HFFc6 (cell line): ENCODE results near the gene PTPRN2. TPM values are rescaled to one million over a fixed set of nuclear protein-coding genes. Genes with fewer than 3 reads are reported as not detected.

ENCODE experiments used
- DNase-seq: peaks from one replicate; pipeline ENCODE4 v3.0.0-alpha.2; 2018
- H3K27ac Mint-ChIP-seq: 2 replicates; pipeline ENCODE4 v1.8.0; 2020; ENCODE audit warnings: mild to moderate bottlenecking, mixed read lengths
- H3K27me3 Mint-ChIP-seq: 2 replicates; pipeline ENCODE4 v1.8.0; 2021; ENCODE audit warnings: mild to moderate bottlenecking, moderate library complexity, mixed read lengths; ENCODE audit not compliant: insufficient read depth
- H3K36me3 Mint-ChIP-seq: 2 replicates; pipeline ENCODE4 v1.8.0; 2021; ENCODE audit warnings: low read depth, mixed read lengths
- H3K4me1 Mint-ChIP-seq: 2 replicates; pipeline ENCODE4 v1.8.0; 2020; ENCODE audit warnings: low read depth, mixed read lengths
- H3K4me3 Mint-ChIP-seq: 2 replicates; pipeline ENCODE4 v1.8.0; 2020; ENCODE audit warnings: mild to moderate bottlenecking, moderate library complexity, mixed read lengths
- H3K9me3 Mint-ChIP-seq: 2 replicates; pipeline ENCODE4 v1.8.0; 2020; ENCODE audit warnings: mild to moderate bottlenecking, mixed read lengths
- total RNA-seq, 6 experiments: library from RNA; stranded (reverse); fragmentation: NEBNext Ultra II Directional; extraction: Animal tissue kit (Norgen Biotek cat#: 25700); gene quantifications; 2 replicates in 1 of 6; 3 replicates in 5 of 6; pipeline ENCODE4 v1.2.3, GENCODE V29; 2021
- TF ChIP-seq, protein P1 (sequence below): fragments of 200-600 bp; sonication (generic); IDR thresholded peaks from 2 replicates; pipeline ENCODE4 v1.5.0; 2021; ENCODE audit warnings: antibody characterized with exemption, mild to moderate bottlenecking

The PTPRN2 gene
- total RNA-seq, 6 experiments from 2014 or later = 0.05 to 0.27 (median 0.23) TPM

DNA sequence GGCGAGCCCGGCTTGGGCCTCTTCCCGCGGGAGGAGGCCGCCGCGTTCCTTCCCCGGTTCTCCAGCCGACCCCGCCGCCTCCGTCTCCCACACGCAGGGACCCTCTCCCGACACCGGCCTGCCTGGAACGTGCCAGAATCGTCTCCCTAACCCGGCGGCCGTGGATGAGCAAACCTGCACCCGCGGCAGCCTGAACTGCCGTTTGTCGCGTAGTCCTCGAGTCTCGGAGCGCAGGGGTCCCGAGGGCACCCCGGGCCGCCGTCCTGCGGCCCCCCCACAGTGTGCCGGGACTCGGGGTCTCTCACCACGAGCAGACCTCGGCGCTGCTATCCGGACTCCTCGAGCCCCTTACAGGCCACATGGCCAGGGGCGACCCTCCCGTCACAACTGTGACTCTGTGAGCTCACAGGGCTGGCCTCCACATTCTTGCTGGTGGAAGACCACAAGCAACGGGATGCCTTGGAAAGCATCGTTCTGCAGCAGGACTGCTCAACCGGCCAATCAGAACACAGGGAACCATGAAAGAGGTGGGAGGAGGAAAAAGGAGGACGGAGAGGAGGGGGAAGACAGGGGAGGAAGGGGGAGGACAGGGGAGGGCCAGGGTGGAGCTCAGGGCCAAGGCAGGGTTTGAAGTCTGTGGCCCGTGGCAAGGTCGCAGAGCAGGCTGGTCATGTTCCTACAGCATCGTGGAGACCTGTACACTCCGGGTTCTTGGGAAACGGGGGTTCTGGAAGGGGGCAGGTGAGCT is 973.9 kb downstream of the PTPRN2 start:
- no peak for DNase-seq
- Mint-ChIP-seq H3K4me3 (no peak overlapping the region), H3K9me3 (peaks cover 34% of the 10 kb centered on the region), H3K27ac (no peak overlapping the region), H3K4me1 (no peaks in the 10 kb centered on the region), H3K27me3 (peaks cover 6% of the 10 kb centered on the region), H3K36me3 (peaks cover 8% of the 10 kb centered on the region)
- TF ChIP-seq, protein P1, sequence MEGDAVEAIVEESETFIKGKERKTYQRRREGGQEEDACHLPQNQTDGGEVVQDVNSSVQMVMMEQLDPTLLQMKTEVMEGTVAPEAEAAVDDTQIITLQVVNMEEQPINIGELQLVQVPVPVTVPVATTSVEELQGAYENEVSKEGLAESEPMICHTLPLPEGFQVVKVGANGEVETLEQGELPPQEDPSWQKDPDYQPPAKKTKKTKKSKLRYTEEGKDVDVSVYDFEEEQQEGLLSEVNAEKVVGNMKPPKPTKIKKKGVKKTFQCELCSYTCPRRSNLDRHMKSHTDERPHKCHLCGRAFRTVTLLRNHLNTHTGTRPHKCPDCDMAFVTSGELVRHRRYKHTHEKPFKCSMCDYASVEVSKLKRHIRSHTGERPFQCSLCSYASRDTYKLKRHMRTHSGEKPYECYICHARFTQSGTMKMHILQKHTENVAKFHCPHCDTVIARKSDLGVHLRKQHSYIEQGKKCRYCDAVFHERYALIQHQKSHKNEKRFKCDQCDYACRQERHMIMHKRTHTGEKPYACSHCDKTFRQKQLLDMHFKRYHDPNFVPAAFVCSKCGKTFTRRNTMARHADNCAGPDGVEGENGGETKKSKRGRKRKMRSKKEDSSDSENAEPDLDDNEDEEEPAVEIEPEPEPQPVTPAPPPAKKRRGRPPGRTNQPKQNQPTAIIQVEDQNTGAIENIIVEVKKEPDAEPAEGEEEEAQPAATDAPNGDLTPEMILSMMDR = no peak

DNA sequence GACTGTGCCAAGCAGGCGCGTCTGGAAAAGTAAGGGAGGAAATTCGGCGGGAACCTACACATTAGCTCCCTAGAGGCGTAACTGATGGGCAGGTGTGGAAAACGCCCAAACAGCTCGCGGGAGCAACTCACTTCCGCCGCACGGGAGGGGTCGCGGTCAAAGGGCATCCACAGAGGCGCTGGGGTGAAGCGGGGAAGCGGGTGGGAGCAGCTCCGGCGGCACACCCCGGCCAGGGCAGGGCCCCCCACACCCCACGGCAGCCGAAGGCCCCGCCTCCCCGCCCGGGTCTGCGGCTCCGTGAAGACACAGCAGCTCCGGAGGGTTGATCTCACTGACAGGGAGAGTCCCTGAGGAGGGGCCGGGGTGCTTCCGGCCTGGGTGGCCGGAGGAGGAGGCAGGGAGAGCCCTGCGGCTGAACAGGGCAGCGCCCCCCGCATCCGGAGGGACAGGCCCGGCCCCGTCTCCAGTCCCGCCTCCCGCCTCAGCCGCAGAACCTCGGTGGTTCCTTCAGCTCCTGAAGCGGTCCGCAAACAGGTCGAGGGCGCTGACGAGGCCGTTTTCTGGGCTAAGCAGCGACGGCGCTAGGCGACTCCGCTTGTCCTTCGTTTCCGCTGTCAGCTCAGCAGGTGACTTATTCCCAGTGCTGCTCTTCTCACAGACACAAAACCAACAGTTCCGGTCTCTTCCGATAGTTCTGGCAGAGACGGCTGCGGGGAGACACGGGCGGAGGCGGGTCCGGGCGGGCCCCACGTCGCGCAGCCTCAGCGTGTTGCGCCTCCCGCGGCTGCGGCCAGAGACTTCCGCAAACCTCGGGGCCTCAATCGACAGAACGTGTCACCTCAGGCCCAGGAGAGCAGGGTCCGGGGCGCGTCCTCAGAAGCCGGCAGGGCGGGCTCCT is 974.7 kb downstream of the PTPRN2 start:
- Mint-ChIP-seq H3K4me3 (no peak overlapping the region), H3K27ac (no peak overlapping the region), H3K4me1 (no peaks in the 10 kb centered on the region), H3K9me3 (peaks cover 26% of the 10 kb centered on the region), H3K27me3 (peaks cover 6% of the 10 kb centered on the region), H3K36me3 (peaks cover 8% of the 10 kb centered on the region)
- no peak for DNase-seq
- TF ChIP-seq, protein P1 = no peak

DNA sequence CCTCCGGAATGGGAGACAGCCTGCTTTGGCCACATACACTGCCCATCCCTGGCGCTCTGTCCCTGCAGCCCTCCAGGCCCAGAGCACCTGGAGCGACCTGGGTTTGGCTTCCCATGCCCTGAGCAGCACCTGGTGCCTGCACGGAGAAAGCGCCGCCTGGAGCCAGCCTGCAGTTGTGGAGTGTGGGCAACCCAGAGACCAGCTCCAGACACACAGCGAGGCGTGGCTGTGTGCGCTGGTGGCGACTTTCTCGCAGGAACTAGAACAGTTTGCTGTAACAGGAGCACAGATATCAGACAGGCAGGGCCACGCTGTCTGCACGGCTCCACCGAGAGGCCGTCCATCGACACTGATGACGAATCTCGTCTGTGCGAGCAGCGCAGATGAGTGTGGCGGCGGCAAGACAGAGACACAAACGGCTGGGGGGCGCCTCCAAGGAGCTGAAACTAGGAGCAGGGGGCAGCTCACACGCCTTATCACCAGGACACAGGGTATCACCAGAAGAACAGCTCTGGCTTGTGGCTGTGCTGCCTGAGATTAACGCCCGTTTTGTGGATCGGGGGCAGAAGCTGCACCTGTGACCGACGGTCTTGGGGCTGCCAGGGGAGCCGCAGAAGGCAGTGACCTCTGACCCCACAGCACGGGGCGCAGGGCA is 975.5 kb downstream of the PTPRN2 start:
- peaks cover 3% of the 10 kb centered on the region; the same call in 1 of the 2 replicates for H3K36me3 Mint-ChIP-seq
- peaks cover 21% of the 10 kb centered on the region for H3K9me3 Mint-ChIP-seq
- no peak for DNase-seq
- H3K4me1 Mint-ChIP-seq = no peaks in the 10 kb centered on the region
- TF ChIP-seq, protein P1 = no peak
- H3K4me3 Mint-ChIP-seq = no peak overlapping the region
- peaks cover 4% of the 10 kb centered on the region for H3K27me3 Mint-ChIP-seq
- H3K27ac Mint-ChIP-seq = no peak overlapping the region

DNA sequence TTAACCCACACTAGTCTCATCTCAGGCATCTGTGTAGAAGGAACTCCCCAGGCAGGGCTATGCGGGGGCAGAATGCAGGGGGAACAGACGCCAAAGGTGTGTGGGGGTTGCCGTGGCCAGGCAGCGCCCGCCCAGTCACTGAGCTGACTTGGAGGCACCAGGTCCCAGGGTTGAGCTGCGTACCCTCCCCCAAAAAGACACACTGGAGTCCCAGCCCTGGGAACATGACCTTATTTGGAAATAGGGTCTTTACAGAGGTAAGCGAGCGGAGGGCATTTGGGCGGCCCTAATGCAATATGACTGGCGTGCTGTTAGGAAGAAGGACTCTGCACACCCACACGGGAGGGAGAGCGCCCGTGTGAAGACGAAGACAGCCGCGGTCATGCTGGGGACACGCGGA is 976.3 kb downstream of the PTPRN2 start:
- Mint-ChIP-seq H3K36me3 (peaks cover 8% of the 10 kb centered on the region; the same call in 1 of the 2 replicates), H3K27me3 (peaks cover 4% of the 10 kb centered on the region), H3K27ac (no peak overlapping the region), H3K4me1 (no peaks in the 10 kb centered on the region), H3K4me3 (no peak overlapping the region), H3K9me3 (peaks cover 26% of the 10 kb centered on the region)
- no peak for DNase-seq
- TF ChIP-seq, protein P1 = no peak

DNA sequence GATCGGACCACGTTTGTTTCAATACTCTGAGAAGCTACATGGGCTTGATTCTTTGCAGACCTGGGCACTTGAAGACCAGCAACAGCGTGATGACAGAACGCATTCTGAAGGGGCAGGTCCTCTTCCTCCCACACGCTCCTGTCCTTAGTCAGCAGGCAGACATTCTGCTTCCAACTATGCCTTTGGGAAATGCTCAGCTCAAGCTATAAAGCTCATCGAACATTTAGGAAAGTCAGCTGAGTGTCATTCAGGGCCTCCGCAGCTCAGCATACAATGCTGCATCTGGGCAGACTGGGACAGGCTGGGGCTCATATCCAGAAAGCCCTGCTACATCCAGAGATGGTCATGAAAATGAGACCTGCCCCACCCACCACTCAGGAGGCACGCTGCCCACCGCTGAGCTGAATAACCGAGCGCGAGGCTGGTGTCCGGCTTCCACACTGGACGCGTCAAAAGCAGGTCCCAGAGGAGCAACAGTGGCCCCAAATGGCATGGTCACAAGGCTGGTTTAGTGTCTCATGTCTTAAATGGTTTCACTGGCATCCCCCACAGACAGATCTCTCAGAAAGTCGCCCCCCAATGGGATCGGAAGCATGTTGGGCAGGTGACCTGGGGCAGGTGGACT is 976.8 kb downstream of the PTPRN2 start:
- TF ChIP-seq, protein P1 = no peak
- Mint-ChIP-seq H3K4me3 (no peak overlapping the region), H3K4me1 (no peaks in the 10 kb centered on the region), H3K27me3 (peaks cover 4% of the 10 kb centered on the region), H3K27ac (no peak overlapping the region), H3K36me3 (peaks cover 8% of the 10 kb centered on the region; the same call in 1 of the 2 replicates), H3K9me3 (peaks cover 26% of the 10 kb centered on the region)
- no peak for DNase-seq
